GM21737 (cell line): ENCODE measurements around the gene HSD17B2.
"Not testable (repeated sequence)": the region's sequence is repeated elsewhere in the genome, so short reads cannot be mapped to it uniquely, and the experiment has no call there.

Experiments used
- ATAC-seq: cut with Tn5 transposase; IDR thresholded peaks from one replicate; pipeline ENCODE4 v1.9.1; 2021; ENCODE audit warnings: mild to moderate bottlenecking, moderate library complexity; ENCODE audit not compliant: unreplicated experiment

Gene HSD17B2

GRCh38 chr16:82118749-82119148, 83.7 kb downstream of the HSD17B2 start:
- ATAC-seq = no peak

GRCh38 chr16:82119405-82119804, 84.4 kb downstream of the HSD17B2 start:
- no peak for ATAC-seq

- ATAC-seq = no peak
Observed at GRCh38 chr16:82124651-82125050, 89.6 kb downstream of the HSD17B2 start.

- ATAC-seq = no peak
Observed at GRCh38 chr16:82129881-82130280, 94.8 kb downstream of the HSD17B2 start.

- no peak for ATAC-seq
Observed at GRCh38 chr16:82133798-82134197, 98.7 kb downstream of the HSD17B2 start.

- ATAC-seq = no peak
Observed at GRCh38 chr16:82134846-82135245, 99.8 kb downstream of the HSD17B2 start.

- no peak for ATAC-seq
Observed at GRCh38 chr16:82135844-82136243, 100.8 kb downstream of the HSD17B2 start.

- no peak for ATAC-seq
Observed at GRCh38 chr16:82136956-82137821, 102.1 kb downstream of the HSD17B2 start.

- no peak for ATAC-seq
Observed at GRCh38 chr16:82137822-82138167, 102.7 kb downstream of the HSD17B2 start.

GRCh38 chr16:82138478-82139285, 103.6 kb downstream of the HSD17B2 start:
- no peak for ATAC-seq

GRCh38 chr16:82139286-82139571, 104.2 kb downstream of the HSD17B2 start:
- ATAC-seq = not testable (repeated sequence)

GRCh38 chr16:82146556-82146955, 111.5 kb downstream of the HSD17B2 start:
- ATAC-seq = no peak

- no peak for ATAC-seq
Observed at GRCh38 chr16:82146957-82147356, 111.9 kb downstream of the HSD17B2 start.

- ATAC-seq = no peak
Observed at GRCh38 chr16:82147546-82147945, 112.5 kb downstream of the HSD17B2 start.
